HG03432 (cell line): ENCODE measurements around the gene MRPL11.
A peak's percentile ranks its signal among the peaks of the same experiment; 100 is the strongest.
"Not testable (repeated sequence)": the region's sequence is repeated elsewhere in the genome, so short reads cannot be mapped to it uniquely, and the experiment has no call there.

ENCODE experiments used
- ATAC-seq: cut with Tn5 transposase; IDR thresholded peaks from one replicate; pipeline ENCODE4 v1.9.1; 2021; ENCODE audit warnings: mild to moderate bottlenecking, moderate library complexity; ENCODE audit not compliant: unreplicated experiment

Gene MRPL11

DNA sequence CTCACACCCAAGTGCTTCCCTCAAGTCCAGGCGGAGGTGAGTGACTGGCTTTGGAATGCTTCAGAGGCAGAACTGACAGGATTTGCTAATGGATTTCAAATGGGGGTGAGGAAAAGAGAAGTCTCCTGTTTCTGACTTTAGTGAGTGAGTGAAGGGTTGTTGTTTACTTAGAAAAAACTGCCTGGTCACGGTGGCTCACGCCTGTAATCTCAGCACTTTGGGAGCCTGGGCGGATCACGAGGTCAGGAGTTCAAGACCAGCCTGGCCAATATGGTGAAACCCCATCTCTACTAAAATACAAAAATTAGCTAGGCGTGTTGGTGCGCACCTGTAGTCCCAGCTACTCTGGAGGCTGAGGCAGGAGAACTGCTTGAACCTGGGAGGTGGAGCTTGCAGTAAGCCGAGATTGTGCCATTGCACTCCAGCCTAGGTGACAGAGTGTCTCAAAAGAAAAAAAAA is 6.7 kb downstream of the MRPL11 start:
- ATAC-seq = not testable (repeated sequence)

- not testable (repeated sequence) for ATAC-seq
These were observed 7.4 kb downstream of the MRPL11 start for GRCh38 chr11:66431287-66431686.

DNA sequence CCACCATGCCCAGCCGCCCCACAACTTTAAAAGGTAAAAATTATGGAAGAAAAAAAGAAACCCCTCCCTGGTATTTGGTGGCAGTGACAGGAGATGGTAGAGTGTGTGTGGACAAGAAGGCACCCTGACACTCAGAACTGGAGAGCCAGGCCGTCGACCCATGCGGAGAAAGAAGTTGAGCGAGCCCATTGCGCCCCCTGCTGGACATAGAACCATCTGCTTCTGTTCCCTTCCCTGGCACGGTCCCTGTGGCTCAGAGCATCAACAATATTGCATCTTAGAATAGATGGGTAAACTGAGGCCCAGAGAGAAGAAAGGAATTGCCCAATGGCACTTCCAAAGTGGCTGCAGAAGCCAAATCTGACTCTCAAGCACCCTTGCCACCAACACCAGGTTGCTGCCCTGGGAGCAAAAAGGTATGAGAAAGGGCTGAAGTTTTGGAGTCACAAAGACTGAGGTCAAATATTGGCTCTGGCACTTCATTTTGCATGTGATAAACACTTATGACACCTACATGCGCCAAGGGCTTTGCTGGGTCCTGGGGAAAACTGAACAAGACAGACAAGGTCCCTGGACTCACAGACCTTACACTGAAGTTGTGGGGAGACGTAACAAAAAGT is 8.6 kb downstream of the MRPL11 start:
- ATAC-seq = no peak

DNA sequence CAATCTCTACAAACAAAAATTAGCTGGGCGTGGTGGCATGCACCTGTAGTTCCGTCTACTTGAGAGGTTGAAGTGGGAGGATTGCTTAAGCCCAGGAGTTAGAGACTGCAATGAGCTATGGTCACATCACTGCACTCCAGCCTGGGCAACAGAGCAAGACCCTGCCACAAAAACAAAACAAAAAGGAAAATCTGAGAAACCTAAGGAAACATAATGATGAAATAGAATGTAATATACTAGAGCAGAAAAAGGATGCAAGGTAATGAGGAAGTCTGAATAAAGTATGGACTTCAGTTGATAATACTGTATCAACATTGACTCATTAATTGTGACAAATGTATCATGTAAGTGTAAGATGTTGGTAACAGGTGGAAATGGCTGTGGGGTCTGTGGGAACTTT is 9.7 kb downstream of the MRPL11 start:
- no peak for ATAC-seq

GRCh38 chr11:66426314-66426713 is 12.3 kb downstream of the MRPL11 start:
- ATAC-seq = no peak

- ATAC-seq = no peak
These were observed 17.0 kb downstream of the MRPL11 start for GRCh38 chr11:66421492-66422205.

DNA sequence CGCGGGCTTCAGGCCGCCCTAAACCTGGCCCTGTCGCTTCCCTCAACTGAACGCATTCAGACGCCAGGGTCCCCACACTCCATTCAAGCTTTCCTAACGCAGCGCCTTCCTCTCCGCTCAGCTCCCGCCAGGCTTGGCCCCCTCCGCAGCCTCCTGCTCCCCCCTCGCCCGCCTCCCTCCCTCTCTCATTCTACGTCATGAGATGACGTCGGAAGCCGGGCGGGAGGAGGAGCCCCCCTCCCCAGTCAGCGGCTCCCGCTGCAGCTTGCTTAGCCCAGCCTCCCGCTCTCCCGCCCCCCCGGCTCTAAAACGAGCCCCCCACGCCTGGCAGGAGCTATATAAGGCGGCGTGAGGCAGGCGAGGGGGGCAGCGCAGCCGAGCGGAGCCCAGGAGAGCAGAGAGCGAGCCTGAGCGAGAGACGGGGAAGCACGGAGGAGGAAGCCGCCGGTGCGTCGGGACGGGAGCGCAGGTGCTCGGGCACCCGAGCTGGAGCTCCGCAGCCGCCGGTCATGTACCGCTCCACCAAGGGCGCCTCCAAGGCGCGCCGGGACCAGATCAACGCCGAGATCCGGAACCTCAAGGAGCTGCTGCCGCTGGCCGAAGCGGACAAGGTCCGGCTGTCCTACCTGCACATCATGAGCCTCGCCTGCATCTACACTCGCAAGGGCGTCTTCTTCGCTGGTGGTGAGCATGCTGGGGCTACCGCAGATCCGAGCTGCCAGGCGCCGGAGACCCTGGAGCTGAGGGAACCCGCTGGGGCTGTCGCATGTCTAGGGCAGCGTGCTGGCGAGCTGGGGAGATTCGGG is 17.8 kb downstream of the MRPL11 start, which contains the start of gene NPAS4:
Gene NPAS4 (plus strand): TSS at position 365 of the 806 bp plus-strand sequence. CDS start 145 bp downstream, at position 510.
- ATAC-seq = no peak

DNA sequence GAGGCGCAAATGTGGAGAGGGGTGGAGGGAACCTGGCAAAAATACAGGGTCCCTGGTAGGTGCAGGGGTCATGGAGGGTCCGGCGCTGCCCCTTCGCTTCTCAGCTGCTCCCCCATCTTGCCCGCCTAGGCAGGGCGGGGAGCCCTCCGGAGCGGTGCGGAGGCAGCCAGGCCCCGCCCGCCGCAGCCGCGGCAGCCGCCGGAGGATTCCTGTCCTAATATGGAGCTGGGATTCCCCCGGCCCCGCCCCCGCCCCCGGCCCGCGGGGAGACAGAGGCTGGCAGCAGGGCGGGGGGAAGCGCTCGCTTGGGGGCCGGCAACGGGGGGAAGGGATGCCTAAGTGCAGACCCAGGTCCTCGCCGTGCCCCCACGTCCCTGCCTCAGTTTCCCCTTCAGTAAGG is 18.8 kb downstream of the MRPL11 start:
- no peak for ATAC-seq

DNA sequence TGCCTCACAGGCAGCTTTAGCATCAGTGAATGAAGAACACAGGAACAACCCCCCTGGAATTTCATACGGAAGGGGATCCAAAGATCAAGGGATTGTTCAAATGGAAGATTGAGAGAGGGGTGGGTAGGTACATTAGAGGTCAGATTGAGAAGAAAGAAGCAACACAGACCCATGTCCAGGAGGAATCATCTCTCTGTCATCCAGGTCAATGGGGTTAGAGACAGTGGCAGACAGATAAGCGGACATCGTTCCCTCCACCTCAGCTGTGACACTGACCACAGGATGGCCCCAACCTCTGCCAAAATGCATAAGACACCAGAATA is 19.7 kb downstream of the MRPL11 start:
- ATAC-seq = no peak

DNA sequence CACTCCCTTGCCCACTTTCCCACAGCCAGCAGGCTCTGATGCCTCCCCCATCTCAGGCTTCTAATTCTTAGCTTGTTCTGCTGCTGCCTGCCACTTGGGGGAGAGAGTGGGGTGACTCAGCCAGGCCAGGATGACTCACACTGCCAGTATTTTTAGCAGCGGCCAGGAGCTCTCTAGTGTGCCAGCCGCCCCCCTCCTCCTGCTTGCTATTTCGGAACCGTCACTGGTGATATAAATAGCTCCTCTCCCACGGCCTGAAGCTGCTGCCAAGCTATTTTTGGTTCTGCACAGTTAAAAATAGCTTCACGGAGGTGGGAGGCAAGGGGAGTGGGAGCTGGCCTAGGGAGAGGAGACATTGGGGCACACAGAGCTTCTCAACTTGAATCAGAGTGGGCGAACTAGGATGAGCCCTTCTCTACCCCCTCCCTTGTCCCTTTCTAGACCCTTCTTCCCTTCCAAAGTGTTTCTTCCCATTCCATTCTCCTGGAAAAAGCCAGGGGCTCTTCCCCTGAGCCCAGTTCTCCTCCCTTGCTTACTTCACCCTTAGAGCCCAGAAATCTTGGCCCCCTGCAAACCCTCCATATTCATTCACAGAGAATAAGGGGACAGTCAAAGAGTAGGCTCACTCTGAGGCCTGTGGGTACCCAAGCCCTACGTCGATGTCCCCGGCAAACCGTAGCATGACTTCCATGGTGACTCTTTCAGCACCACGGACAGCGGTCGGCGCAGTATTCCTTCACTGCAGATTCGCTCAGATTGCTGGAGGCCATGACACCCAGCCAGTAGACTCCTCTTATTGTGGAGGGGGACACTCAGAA is 20.3 kb downstream of the MRPL11 start:
- no peak for ATAC-seq

GRCh38 chr11:66417000-66417399 is 21.6 kb downstream of the MRPL11 start:
- ATAC-seq = no peak

DNA sequence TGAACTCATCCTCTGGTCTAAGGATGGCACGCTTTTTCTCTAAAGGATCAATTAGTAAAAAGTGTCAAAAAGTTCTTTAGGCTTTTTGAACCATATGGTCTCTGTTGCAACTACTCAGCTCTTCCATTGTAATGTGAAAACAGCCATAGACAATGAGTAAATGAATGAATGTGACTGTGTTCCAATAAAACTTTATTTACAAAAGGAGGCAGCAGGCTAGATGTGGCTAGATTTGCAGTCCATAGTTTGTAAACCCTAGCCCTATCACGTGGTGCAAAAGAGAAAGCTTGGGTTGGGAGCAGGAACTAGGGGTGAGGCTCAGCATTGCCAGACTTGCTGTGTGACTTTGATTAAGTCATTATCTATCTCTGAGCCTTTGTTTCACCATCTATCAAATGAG is 23.2 kb downstream of the MRPL11 start:
- no peak for ATAC-seq

GRCh38 chr11:66414120-66414934 is 24.3 kb downstream of the MRPL11 start:
- no peak for ATAC-seq

GRCh38 chr11:66413167-66413566 is 25.5 kb downstream of the MRPL11 start:
- no peak for ATAC-seq

GRCh38 chr11:66412110-66412509 is 26.5 kb downstream of the MRPL11 start:
- ATAC-seq = no peak

DNA sequence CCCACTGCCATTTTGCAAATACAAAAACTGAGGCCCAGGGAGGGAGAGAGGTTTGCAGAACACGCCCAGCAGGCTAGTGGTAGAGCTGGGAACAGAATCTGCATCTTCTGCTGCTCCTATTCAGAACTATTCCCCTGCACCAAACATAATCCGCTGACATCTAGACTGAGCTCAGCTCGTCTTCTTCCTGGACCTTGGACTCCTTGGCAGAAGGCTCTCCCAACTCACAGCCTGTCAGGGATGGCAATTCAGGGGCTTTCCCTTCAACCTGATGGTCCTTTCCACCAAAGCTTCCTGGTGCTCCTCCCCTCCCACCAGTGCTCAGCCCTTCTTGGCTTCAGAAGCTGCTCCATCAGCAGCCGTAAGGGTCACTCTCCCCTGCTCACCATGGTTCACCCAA is 27.3 kb downstream of the MRPL11 start:
- no peak for ATAC-seq

GRCh38 chr11:66410191-66410590 is 28.5 kb downstream of the MRPL11 start:
- no peak for ATAC-seq

- ATAC-seq = no peak
These were observed 29.4 kb downstream of the MRPL11 start for GRCh38 chr11:66409226-66409625.

GRCh38 chr11:66408488-66409214 is 30.0 kb downstream of the MRPL11 start:
- peak; percentile 60 for ATAC-seq
